ENCODE results near the gene ZNF837. TPM values are rescaled to one million over a fixed set of nuclear protein-coding genes. Genes with fewer than 3 reads are reported as not detected.

Gene ZNF837
- total RNA-seq, 2 experiments from 2014 or later: 1.5 to 1.6 TPM

DNA sequence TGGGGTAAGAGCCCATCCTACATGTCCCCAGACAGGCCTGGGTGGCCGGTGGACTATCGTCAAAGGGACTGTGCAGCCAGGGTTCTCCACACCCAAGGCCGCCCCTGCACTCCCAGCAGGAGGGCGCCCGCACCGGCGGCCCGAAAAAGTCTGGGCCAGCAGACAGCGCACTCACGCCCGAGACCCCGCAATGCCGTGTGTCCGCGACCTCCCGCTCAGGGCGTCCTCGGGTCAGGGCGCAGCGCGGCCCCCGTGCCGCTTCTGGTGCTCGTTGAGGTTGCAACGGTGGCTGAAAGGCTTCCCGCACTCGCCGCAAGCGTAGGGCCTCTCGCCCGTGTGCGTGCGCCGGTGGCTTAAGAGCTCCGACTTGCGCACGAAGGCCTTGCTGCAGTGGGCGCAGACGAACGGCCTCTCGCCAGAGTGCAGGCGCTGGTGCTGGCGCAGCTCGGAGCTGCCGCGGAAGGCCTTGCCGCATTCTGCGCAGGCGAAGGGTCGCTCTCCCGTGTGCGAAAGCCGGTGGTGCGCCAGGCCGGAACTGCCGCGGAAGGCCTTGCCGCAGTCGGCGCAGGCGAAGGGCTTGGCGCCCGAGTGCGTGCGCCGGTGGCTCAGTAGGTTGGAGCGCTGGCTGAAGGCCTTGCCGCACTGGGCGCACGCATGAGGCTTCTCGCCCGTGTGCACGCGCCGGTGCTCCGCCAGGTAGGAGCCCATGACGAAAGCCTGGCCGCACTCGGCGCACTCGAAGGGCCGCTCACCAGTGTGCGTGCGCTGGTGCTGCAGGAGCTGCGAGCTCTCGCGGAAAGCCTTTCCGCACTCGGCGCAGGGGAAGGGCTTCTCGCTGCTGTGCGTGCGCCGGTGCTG lies 24.7 kb downstream of the ZNF837 start:
- Mint-ChIP-seq H3K27me3 (no peaks in the 10 kb centered on the region), H3K36me3 (ENCODE audit: low read depth) (peaks cover 11% of the 10 kb centered on the region), H3K27ac (peak overlapping the region; percentile 34), H3K9me3 (no peaks in the 10 kb centered on the region), H3K4me3 (peak overlapping the region; percentile 56), H3K4me1 (ENCODE audit: low read depth) (peaks cover 29% of the 10 kb centered on the region)
- ATAC-seq (peak; percentile 76), DNase-seq (peak; percentile 54)
- CTCF ChIA-PET: interaction anchor here (0.9 kb wide), 2 partner anchors 46 to 164 kb away, joined by 3 read pairs; partner anchors contain the start of gene ZBTB45
- TF ChIP-seq CTCF (IDR thresholded peaks at IDR 0.05): no peak
- POLR2A ChIA-PET: interaction anchor here (0.8 to 2.6 kb wide), 10 partner anchors 7 to 421 kb away, joined by 3 to 14 read pairs (median 4); partner anchors contain the start of genes RPS5 and ZSCAN22
- intact Hi-C loops (cut with micrococcal nuclease): no loop called here

DNA sequence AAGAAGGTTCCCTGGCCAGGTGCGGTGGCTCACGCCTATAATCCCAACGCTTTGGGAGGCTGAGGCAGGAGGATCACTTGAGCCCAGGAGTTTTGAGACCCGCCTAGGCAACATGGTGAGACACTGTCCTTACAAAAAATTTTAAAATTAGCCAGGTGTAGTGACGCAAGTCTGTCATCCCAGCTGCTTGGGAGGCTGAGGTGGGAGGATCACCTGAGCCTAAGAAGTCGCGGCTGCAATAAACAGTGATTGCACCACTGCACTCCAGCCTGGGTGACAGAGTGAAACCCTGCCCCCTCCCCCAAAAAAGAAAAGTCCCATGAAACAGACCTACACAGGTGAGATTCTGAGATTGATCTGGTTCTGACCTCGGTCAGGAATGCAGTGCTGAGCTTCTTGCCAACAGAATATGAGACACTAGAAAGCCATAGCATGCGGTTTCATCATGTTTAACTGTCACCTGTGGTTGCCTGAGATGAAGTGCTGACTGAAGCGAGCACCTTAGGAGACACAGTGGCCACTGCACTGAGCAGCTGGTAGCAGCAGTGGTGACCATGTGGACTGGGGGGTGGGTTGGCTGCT lies 25.5 kb downstream of the ZNF837 start:
- POLR2A ChIA-PET: interaction anchor here (0.9 to 2.6 kb wide), 4 partner anchors 9 to 52 kb away, joined by 3 to 14 read pairs (median 6); partner anchors contain the start of gene RPS5
- Mint-ChIP-seq H3K27me3 (no peaks in the 10 kb centered on the region), H3K27ac (no peak overlapping the region), H3K9me3 (no peaks in the 10 kb centered on the region), H3K36me3 (ENCODE audit: low read depth) (peaks cover 14% of the 10 kb centered on the region), H3K4me3 (no peak overlapping the region), H3K4me1 (ENCODE audit: low read depth) (peaks cover 27% of the 10 kb centered on the region)
- DNase-seq: no peak
- no peak for ATAC-seq
- CTCF ChIA-PET: interaction anchor here (0.8 kb wide), 1 partner anchor 8 kb away, joined by 3 read pairs; no protein-coding TSS in a partner anchor
- TF ChIP-seq CTCF (IDR thresholded peaks at IDR 0.05): no peak
- intact Hi-C loops (cut with micrococcal nuclease): no loop called here

- H3K4me3 Mint-ChIP-seq: no peak overlapping the region
- intact Hi-C loops (cut with micrococcal nuclease): no loop called here
- ATAC-seq (no peak), DNase-seq (no peak)
- ChIA-PET CTCF (no interaction called here), POLR2A (interaction anchor here (1.6 to 2.6 kb wide), 2 partner anchors 8 kb away, joined by 6 to 14 read pairs; partner anchors contain the start of gene ZNF497)
- peaks cover 16% of the 10 kb centered on the region for H3K36me3 Mint-ChIP-seq (ENCODE audit: low read depth)
- peaks cover 27% of the 10 kb centered on the region for H3K4me1 Mint-ChIP-seq (ENCODE audit: low read depth)
- no peaks in the 10 kb centered on the region for H3K27me3 Mint-ChIP-seq
- no peaks in the 10 kb centered on the region for H3K9me3 Mint-ChIP-seq
- TF ChIP-seq CTCF (IDR thresholded peaks at IDR 0.05): no peak
- H3K27ac Mint-ChIP-seq: no peak overlapping the region
Measured at GRCh38 chr19:58354478-58355030, 26.3 kb downstream of the ZNF837 start.

DNA sequence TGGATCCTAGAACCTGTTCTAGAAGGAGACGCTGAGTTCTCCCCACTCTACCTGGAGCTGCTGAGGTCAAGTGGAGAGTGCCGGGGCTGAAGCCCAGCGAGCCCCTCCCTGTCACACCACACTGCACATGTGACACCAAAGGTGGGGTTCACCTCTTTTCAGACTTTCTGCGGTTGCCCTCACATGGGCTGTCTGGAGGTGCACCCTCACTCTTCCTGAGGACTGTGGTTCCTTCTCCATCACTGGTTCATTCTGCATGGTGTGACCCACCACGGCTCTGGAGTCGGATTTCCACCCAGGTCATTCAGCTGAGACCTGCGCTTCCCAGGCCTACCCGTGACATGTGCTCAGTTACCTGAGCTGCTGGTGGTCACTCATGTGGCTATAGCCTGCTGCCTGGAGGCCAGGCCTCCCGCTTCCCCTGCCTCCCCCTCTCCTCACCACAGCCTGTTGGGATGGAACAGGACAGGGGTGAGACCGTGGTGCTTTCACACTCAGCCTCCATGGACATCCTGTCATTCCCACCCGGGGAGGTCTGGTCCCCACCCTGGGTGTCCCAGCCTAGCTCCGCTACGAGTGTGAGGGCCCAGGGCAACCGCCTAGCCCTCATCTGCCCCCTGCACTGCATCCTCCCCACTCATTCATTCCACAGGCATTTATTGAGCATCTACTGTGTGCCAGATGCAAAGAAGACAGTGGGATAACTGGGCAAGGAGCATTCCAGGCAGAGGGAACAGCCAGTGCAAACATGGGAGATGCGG lies 26.9 kb downstream of the ZNF837 start:
- Mint-ChIP-seq H3K4me3 (no peak overlapping the region), H3K9me3 (no peaks in the 10 kb centered on the region), H3K27me3 (no peaks in the 10 kb centered on the region), H3K27ac (no peak overlapping the region), H3K36me3 (ENCODE audit: low read depth) (peaks cover 21% of the 10 kb centered on the region), H3K4me1 (ENCODE audit: low read depth) (peaks cover 33% of the 10 kb centered on the region)
- intact Hi-C loops (cut with micrococcal nuclease): no loop called here
- ChIA-PET CTCF (no interaction called here), POLR2A (interaction anchor here (1.6 kb wide), 1 partner anchor 9 kb away, joined by 6 read pairs; the partner anchor contains the start of gene ZNF497)
- DNase-seq (no peak), ATAC-seq (no peak)
- no peak for TF ChIP-seq CTCF (IDR thresholded peaks at IDR 0.05)
